Activated naive CD8-positive, alpha-beta T cell (primary cell): ENCODE data around the gene LAMC1.

Experiments
- H3K27ac Mint-ChIP-seq: one replicate; pipeline ENCODE4 v1.8.0; 2021; ENCODE audit warnings: mixed read lengths
- H3K27me3 Mint-ChIP-seq: one replicate; pipeline ENCODE4 v1.8.0; 2021; ENCODE audit warnings: mixed read lengths
- H3K36me3 Mint-ChIP-seq: one replicate; pipeline ENCODE4 v1.8.0; 2021; ENCODE audit warnings: mixed read lengths
- H3K4me1 Mint-ChIP-seq: one replicate; pipeline ENCODE4 v1.8.0; 2021; ENCODE audit warnings: low read depth, mixed read lengths
- H3K4me3 Mint-ChIP-seq: one replicate; pipeline ENCODE4 v1.8.0; 2021; ENCODE audit warnings: mild to moderate bottlenecking, mixed read lengths
- H3K9me3 Mint-ChIP-seq: one replicate; pipeline ENCODE4 v1.8.0; 2021; ENCODE audit warnings: low read depth, mixed read lengths

LAMC1 gene

GRCh38 chr1:183167676-183168075 lies 144.5 kb downstream of the LAMC1 start:
- Mint-ChIP-seq H3K9me3 (no peaks in the 10 kb centered on the region), H3K36me3 (no peaks in the 10 kb centered on the region), H3K4me3 (no peak overlapping the region), H3K4me1 (no peaks in the 10 kb centered on the region), H3K27me3 (peaks cover 6% of the 10 kb centered on the region), H3K27ac (no peak overlapping the region)

GRCh38 chr1:183168308-183168707 lies 145.1 kb downstream of the LAMC1 start:
- Mint-ChIP-seq H3K9me3 (no peaks in the 10 kb centered on the region), H3K4me3 (no peak overlapping the region), H3K36me3 (no peaks in the 10 kb centered on the region), H3K4me1 (no peaks in the 10 kb centered on the region), H3K27ac (no peak overlapping the region), H3K27me3 (peaks cover 6% of the 10 kb centered on the region)

- Mint-ChIP-seq H3K36me3 (no peaks in the 10 kb centered on the region), H3K27me3 (peaks cover 9% of the 10 kb centered on the region), H3K4me1 (no peaks in the 10 kb centered on the region), H3K27ac (no peak overlapping the region), H3K4me3 (no peak overlapping the region), H3K9me3 (no peaks in the 10 kb centered on the region)
Measured at GRCh38 chr1:183173828-183174227, 150.6 kb downstream of the LAMC1 start.

- Mint-ChIP-seq H3K4me3 (no peak overlapping the region), H3K36me3 (no peaks in the 10 kb centered on the region), H3K4me1 (peaks cover 3% of the 10 kb centered on the region), H3K27me3 (peaks cover 9% of the 10 kb centered on the region), H3K9me3 (no peaks in the 10 kb centered on the region), H3K27ac (no peak overlapping the region)
Measured at GRCh38 chr1:183175631-183176030, 152.4 kb downstream of the LAMC1 start.

- Mint-ChIP-seq H3K9me3 (no peaks in the 10 kb centered on the region), H3K27me3 (peaks cover 5% of the 10 kb centered on the region), H3K36me3 (no peaks in the 10 kb centered on the region), H3K4me1 (peaks cover 8% of the 10 kb centered on the region), H3K27ac (no peak overlapping the region), H3K4me3 (no peak overlapping the region)
Measured at GRCh38 chr1:183178545-183178944, 155.3 kb downstream of the LAMC1 start.

- no peak overlapping the region for H3K27ac Mint-ChIP-seq
- H3K4me1 Mint-ChIP-seq, result peaks cover 8% of the 10 kb centered on the region
- peaks cover 3% of the 10 kb centered on the region for H3K27me3 Mint-ChIP-seq
- H3K9me3 Mint-ChIP-seq, result no peaks in the 10 kb centered on the region
- no peaks in the 10 kb centered on the region for H3K36me3 Mint-ChIP-seq
- H3K4me3 Mint-ChIP-seq, result no peak overlapping the region
Measured at GRCh38 chr1:183179033-183179432, 155.8 kb downstream of the LAMC1 start.

GRCh38 chr1:183180218-183180617 lies 157.0 kb downstream of the LAMC1 start:
- Mint-ChIP-seq H3K4me3 (no peak overlapping the region), H3K36me3 (no peaks in the 10 kb centered on the region), H3K27ac (no peak overlapping the region), H3K4me1 (peaks cover 8% of the 10 kb centered on the region), H3K9me3 (no peaks in the 10 kb centered on the region), H3K27me3 (no peaks in the 10 kb centered on the region)

GRCh38 chr1:183180634-183181056 lies 157.4 kb downstream of the LAMC1 start:
- H3K4me1 Mint-ChIP-seq, result peaks cover 10% of the 10 kb centered on the region
- H3K36me3 Mint-ChIP-seq, result no peaks in the 10 kb centered on the region
- H3K9me3 Mint-ChIP-seq, result no peaks in the 10 kb centered on the region
- H3K27me3 Mint-ChIP-seq, result no peaks in the 10 kb centered on the region
- H3K27ac Mint-ChIP-seq, result no peak overlapping the region
- no peak overlapping the region for H3K4me3 Mint-ChIP-seq

GRCh38 chr1:183185941-183186490 lies 162.8 kb downstream of the LAMC1 start, which contains the start of gene LAMC2:
LAMC2 (plus strand) TSS chr1:183186264; CDS start chr1:183186353, 89 bp downstream.
- H3K4me1 Mint-ChIP-seq, result peaks cover 12% of the 10 kb centered on the region
- no peaks in the 10 kb centered on the region for H3K9me3 Mint-ChIP-seq
- peak within 1 kb of the TSS; percentile 48 for H3K4me3 Mint-ChIP-seq

GRCh38 chr1:183186841-183187240 lies 163.6 kb downstream of the LAMC1 start:
- peaks cover 10% of the 10 kb centered on the region for H3K4me1 Mint-ChIP-seq
- H3K27me3 Mint-ChIP-seq, result peaks cover 25% of the 10 kb centered on the region
- H3K9me3 Mint-ChIP-seq, result no peaks in the 10 kb centered on the region
- no peak overlapping the region for H3K27ac Mint-ChIP-seq
- peak overlapping the region; percentile 48 for H3K4me3 Mint-ChIP-seq
- peaks cover 3% of the 10 kb centered on the region for H3K36me3 Mint-ChIP-seq

More at GRCh38 chr1:183185941-183186490, 162.8 kb downstream of the LAMC1 start, which contains the start of gene LAMC2:
- Mint-ChIP-seq H3K36me3 (peaks cover 3% of the 10 kb centered on the region), H3K27ac (no peak within 1 kb of the TSS), H3K27me3 (peaks cover 23% of the 10 kb centered on the region)

- no peaks in the 10 kb centered on the region for H3K9me3 Mint-ChIP-seq
- peaks cover 10% of the 10 kb centered on the region for H3K4me1 Mint-ChIP-seq
- H3K4me3 Mint-ChIP-seq, result no peak overlapping the region
- H3K27me3 Mint-ChIP-seq, result peaks cover 27% of the 10 kb centered on the region
- H3K27ac Mint-ChIP-seq, result no peak overlapping the region
- peaks cover 3% of the 10 kb centered on the region for H3K36me3 Mint-ChIP-seq
Measured at GRCh38 chr1:183188240-183188639, 165.0 kb downstream of the LAMC1 start.

- Mint-ChIP-seq H3K4me3 (no peak overlapping the region), H3K36me3 (peaks cover 3% of the 10 kb centered on the region), H3K27ac (no peak overlapping the region)
Measured at GRCh38 chr1:183191833-183192232, 168.6 kb downstream of the LAMC1 start.

GRCh38 chr1:183193963-183194525 lies 170.8 kb downstream of the LAMC1 start:
- Mint-ChIP-seq H3K9me3 (no peaks in the 10 kb centered on the region), H3K4me3 (no peak overlapping the region), H3K27ac (no peak overlapping the region), H3K36me3 (no peaks in the 10 kb centered on the region), H3K27me3 (peaks cover 12% of the 10 kb centered on the region), H3K4me1 (peaks cover 16% of the 10 kb centered on the region)

More at GRCh38 chr1:183191833-183192232, 168.6 kb downstream of the LAMC1 start:
- Mint-ChIP-seq H3K27me3 (peaks cover 19% of the 10 kb centered on the region), H3K4me1 (peaks cover 16% of the 10 kb centered on the region), H3K9me3 (no peaks in the 10 kb centered on the region)

- H3K4me3 Mint-ChIP-seq, result peak overlapping the region; percentile 42
- H3K27ac Mint-ChIP-seq, result no peak overlapping the region
- no peaks in the 10 kb centered on the region for H3K36me3 Mint-ChIP-seq
- peaks cover 15% of the 10 kb centered on the region for H3K27me3 Mint-ChIP-seq
- H3K9me3 Mint-ChIP-seq, result no peaks in the 10 kb centered on the region
- H3K4me1 Mint-ChIP-seq, result peaks cover 16% of the 10 kb centered on the region
Measured at GRCh38 chr1:183194527-183195141, 171.4 kb downstream of the LAMC1 start.

- H3K4me1 Mint-ChIP-seq, result peaks cover 16% of the 10 kb centered on the region
- H3K9me3 Mint-ChIP-seq, result no peaks in the 10 kb centered on the region
- H3K36me3 Mint-ChIP-seq, result no peaks in the 10 kb centered on the region
- H3K4me3 Mint-ChIP-seq, result peak overlapping the region; percentile 42
- H3K27me3 Mint-ChIP-seq, result peaks cover 15% of the 10 kb centered on the region
- no peak overlapping the region for H3K27ac Mint-ChIP-seq
Measured at GRCh38 chr1:183195142-183195574, 171.9 kb downstream of the LAMC1 start.
